ENCODE measurements around the gene PCNX2.

Gene PCNX2

DNA sequence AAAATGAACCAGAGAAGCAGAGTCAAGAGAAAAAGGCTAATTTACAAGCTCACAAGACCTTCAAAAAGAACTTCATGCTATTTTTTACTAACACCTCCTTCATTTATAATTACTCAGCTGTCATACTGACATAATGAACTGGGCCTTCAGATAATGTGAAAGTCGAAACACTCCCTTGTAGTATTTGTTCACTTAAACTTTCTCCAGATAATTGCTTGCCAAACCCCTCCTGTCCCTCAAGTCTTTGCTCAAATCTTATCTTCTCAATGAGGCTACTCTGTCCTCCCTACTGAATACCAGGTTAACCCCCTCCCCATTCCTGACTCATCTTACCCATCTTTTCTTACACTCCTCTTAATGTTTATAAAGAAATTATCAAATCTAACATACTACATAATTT, 20.9 kb upstream of the PCNX2 start:
- no peak for DNase-seq

DNA sequence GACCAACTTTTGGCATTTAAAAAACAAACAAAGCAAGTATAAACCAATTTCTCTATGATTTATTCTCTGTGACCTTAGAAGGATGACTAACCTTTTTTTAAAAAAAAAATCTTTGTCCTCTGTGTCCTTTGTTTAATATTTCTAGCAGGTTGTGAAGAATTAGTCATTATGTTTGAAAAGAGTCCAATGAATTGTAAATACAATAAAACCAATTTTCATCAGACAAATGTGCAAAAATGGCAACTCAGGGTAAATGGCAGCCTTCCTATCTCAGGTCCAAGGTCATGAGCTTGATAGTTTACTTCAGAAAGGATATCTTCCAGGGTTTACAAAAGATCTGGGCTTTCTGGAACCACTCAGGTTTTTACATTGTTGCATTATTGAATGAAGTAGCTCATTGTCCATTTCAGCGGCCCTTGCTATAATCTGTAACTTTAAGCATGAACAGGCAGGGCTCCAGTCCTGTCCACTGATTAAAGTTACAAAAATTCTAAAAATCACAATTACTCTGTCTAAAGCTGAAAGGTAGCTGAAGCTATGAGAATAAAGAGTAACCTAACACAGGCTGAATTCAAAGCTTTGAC, 20.3 kb upstream of the PCNX2 start:
- DNase-seq = no peak

- DNase-seq = no peak
Observed at GRCh38 chr1:233313434-233314155, 18.1 kb upstream of the PCNX2 start.

DNA sequence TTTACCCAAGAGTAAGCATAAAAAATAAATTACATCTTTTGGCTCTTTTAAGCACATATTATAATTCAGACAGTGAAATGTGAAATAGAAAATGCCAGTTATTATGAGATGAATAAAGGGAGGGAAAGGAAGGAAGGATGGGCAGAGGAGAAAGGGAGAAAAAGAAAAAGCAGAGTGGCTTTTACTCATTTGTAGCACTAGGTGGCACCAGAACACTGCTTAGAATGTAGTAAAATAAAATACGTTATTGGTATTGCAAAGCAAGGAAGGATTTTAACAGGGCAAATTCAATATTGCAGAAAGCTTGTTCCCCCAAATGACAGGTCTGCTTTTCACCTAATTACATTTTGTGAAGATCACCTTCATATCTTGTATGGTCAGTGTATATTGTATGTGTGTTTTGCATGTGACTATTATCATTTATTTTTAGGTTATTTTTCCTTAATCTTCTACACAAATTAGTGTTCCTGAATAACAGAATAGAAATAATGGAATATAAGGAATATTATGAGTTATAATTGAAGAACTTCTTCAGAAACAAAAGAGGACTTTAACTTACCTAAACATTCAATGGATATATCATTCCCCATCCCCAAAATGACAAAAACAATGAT, 9.1 kb upstream of the PCNX2 start:
- DNase-seq = no peak

DNA sequence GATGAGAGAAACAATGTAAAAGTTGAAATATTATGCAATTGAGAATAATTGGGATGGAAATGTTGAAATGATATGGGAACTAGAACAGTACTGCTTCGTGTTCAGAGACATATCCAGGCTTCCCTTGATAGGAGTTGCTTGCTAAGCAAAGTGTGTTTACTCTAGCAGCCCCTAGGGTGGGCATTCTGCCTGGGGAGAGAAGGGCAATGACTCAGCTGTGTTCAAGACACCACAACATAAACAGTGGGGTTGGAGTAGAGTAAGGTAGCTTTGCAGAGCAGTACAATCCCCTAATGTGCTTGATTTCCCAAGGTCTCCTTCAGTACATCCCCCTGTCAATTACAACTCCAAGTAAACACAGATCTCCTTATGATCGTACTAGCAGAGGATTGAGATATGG, 4.8 kb upstream of the PCNX2 start:
- no peak for DNase-seq

DNA sequence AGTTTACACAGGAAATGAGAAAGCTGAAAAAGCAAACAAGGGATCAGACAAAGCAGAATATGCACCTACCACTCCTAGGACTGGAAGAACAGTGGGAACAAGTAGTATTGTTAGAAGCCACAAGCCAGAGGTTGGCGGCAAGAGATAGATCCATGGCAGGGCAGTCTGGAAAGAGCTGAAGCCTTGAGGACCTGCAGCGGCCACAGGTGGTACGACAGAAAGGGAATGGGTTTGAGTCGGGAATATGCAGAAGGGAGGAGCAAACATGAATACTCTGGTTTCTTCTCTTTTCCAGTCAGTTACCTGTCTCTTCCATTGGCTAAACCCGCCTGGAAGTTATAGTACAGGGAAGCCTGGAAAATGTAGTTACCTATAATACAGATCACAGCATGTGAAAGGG, 3.9 kb upstream of the PCNX2 start:
- no peak for DNase-seq

- DNase-seq = no peak
Observed at GRCh38 chr1:233295975-233296322, 424 bp upstream of the PCNX2 start.

- DNase-seq = peak; percentile 16
Observed at GRCh38 chr1:233294913-233295236, 650 bp downstream of the PCNX2 start.

GRCh38 chr1:233293556-233294446, 1.7 kb downstream of the PCNX2 start:
- no peak for DNase-seq

GRCh38 chr1:233290396-233291034, 5.0 kb downstream of the PCNX2 start:
- DNase-seq = no peak

- DNase-seq = no peak
Observed at GRCh38 chr1:233289676-233290075, 5.8 kb downstream of the PCNX2 start.

DNA sequence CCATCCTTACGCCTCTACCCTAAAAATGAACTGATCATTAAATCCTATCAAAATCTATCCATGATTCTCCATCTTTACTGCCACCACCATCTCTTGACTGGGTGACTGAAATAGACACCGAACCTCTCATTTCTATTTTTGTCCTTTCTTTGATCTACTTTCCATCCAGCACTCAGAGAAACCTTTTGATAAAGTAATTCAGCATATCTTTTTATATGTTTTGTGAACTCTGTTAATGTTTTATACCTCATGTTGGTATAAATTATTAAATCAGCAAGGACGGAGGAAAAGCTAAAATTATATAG, 13.0 kb downstream of the PCNX2 start:
- no peak for DNase-seq

DNA sequence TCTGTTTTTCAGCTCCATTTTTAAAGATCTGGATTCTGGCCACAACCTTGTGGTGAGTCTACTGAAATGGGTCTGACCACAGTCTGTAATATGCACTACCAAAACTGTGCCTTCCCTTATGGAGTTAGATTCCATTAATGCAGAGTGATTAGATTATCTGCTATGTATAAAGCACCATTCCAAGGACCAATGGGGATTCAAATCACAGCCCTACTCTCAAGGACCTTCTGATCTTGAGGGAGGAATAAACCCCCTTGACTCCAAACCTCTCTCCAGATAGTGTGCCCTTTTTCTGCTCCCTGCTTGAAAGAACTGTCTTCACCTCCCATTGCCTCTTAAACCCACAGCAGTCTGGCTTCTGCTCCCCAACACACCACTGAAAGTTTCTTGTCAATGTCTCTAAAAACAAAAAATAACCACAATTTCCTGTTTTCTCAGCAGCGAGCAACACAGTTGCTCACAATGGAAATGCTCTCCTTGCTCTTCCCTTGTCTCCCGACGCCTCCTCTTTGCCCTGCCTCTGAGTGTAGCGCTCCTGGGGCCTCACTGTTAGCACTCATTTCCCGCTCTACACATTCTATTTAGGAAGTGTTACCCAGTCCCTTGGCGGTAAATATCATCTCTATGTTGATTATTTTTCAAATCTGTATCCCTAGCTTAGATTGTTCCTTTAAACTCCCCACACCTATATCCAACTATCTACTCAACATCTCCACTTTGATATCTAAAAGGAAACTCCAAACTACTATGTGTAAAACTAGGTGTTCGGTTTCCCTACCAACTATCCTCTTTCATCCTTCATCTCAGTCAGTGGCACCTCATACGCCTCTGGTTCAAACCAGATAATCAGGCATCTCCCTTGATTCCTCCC, 13.6 kb downstream of the PCNX2 start:
- no peak for DNase-seq

DNA sequence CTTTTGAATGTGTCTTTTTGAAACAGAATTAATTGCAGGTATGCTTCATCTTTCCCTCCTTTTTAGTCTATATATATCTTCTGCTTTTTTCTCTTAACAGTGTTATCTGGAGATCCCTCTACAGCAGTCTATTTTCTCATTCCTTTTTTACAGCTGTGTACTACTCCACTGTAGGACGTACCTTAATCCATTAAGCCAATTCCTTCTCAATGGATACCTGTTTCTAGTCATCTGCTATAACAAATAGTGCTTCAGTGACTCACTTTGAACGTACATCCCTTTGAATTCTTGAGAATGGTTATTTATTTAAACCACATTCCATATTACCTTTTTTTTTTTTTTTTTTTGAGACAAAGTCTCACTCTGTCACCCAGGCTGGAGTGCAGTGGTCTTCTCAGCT, 15.6 kb downstream of the PCNX2 start:
- DNase-seq = no peak

- DNase-seq = no peak
Observed at GRCh38 chr1:233278631-233279030, 16.9 kb downstream of the PCNX2 start.

- DNase-seq = no peak
Observed at GRCh38 chr1:233277637-233278606, 17.6 kb downstream of the PCNX2 start.

DNA sequence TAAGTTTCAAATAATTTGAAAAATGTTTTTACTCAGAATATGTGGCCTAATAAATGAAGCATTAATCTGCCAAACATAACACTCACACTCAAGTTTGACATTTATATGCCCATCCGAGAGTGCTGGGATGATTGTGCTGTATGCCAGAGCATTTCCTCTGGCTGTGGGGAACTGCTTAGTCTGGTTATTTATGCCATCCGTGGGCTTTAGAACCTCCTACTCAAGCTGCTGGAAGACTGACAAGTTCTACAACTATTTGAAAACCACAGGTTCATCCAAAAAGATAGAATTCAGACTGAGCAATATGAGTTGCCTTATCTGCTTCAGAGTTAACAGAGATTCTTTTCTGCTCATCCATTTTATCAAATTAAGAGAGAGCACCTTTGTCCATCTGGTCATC, 25.9 kb downstream of the PCNX2 start:
- no peak for DNase-seq

DNA sequence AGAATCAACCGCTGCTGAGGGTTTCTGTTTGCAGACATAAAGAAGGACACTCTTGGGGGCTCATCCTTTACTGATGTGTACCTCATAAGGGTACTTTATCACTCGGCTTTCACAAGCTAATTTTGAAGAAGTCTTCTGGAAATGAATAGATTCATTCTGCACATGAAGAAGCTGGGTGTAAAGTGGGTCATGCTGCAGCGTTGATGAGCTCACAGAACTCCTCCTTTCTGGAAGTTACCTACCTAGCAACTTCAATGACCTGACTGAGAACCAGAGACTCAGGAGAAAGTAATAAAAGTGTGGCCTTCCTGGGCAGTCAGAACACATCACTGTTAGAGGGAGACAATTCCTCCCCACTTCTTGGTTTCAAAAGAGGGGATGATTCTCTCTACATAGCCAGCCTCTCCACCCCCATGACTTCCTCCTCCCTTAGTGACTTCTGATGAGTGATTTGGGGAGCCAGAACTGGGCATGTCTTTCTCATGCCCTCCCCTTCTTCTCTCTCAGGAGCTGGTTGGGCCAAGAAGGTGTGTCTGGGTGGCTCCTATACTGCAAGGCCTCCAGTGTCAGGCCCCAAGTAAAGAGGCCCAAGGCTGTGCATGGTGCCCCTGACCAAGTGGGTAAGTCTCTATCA, 27.0 kb downstream of the PCNX2 start:
- DNase-seq = no peak

DNA sequence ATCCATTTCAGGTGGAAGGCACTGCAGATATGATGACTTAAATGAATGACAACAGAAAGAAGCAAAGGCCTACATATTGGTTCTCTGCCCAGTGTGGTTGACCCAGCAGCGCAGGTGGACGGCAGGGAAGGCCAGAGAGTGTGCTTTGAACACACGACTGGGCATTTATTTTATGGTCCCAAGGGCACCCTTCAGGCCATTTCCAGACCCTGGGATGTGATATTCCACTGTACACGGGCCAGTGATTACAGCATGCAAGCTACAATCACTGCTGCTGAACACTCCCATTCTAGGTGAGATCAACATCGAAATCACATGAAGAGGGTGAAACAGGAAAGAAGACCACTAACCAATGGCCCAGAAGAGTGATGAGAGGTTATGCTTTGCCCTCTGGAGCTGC, 33.8 kb downstream of the PCNX2 start:
- DNase-seq = no peak

- DNase-seq = no peak
Observed at GRCh38 chr1:233261206-233261605, 34.3 kb downstream of the PCNX2 start.

DNA sequence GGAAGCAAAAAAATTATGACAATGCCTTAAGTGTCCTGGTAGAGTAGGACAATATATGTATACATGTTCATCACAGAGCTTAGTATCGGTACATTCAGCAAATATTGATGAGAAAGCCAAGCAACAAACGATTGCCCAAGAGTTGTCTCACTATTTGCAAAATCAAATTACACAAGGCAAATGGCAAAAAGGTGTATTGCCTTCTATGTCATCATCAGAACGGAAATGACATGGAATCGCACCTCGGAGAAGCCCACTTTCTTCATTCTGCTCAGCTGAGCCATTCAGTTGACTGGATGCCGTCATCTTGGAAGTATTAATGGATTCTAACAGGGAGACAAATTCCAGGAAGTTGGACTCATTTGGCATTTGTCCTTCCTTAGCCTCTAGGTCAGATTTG, 37.7 kb downstream of the PCNX2 start:
- no peak for DNase-seq
